GM19240 (cell line): Measurements from ENCODE around the gene PARD3B.

ENCODE experiments used
- DNase-seq: peaks from one replicate; pipeline ENCODE4 v3.0.0; 2011; ENCODE audit warnings: low spot score; ENCODE audit not compliant: insufficient read length

The PARD3B gene

GRCh38 chr2:205495819-205496218 is 950.5 kb downstream of the PARD3B start:
- DNase-seq = no peak

- no peak for DNase-seq
These were observed 951.1 kb downstream of the PARD3B start for GRCh38 chr2:205496370-205496769.

- DNase-seq = no peak
These were observed 951.5 kb downstream of the PARD3B start for GRCh38 chr2:205496772-205497171.

- no peak for DNase-seq
These were observed 953.7 kb downstream of the PARD3B start for GRCh38 chr2:205499006-205499405.

- no peak for DNase-seq
These were observed 954.8 kb downstream of the PARD3B start for GRCh38 chr2:205500065-205500464.

GRCh38 chr2:205500951-205501350 is 955.7 kb downstream of the PARD3B start:
- DNase-seq = no peak

GRCh38 chr2:205501826-205502225 is 956.6 kb downstream of the PARD3B start:
- DNase-seq = no peak

GRCh38 chr2:205505371-205505770 is 960.1 kb downstream of the PARD3B start:
- no peak for DNase-seq

- no peak for DNase-seq
These were observed 964.4 kb downstream of the PARD3B start for GRCh38 chr2:205509655-205510054.

GRCh38 chr2:205510345-205510744 is 965.1 kb downstream of the PARD3B start:
- no peak for DNase-seq

- no peak for DNase-seq
These were observed 965.9 kb downstream of the PARD3B start for GRCh38 chr2:205511221-205511620.

- DNase-seq = no peak
These were observed 966.4 kb downstream of the PARD3B start for GRCh38 chr2:205511641-205512040.

GRCh38 chr2:205520311-205520710 is 975.0 kb downstream of the PARD3B start:
- no peak for DNase-seq

GRCh38 chr2:205524656-205525055 is 979.4 kb downstream of the PARD3B start:
- no peak for DNase-seq

- DNase-seq = no peak
These were observed 982.5 kb downstream of the PARD3B start for GRCh38 chr2:205527801-205528200.

GRCh38 chr2:205531072-205531471 is 985.8 kb downstream of the PARD3B start:
- DNase-seq = no peak

- DNase-seq = no peak
These were observed 986.3 kb downstream of the PARD3B start for GRCh38 chr2:205531489-205532148.

GRCh38 chr2:205535001-205535400 is 989.7 kb downstream of the PARD3B start:
- DNase-seq = no peak

- no peak for DNase-seq
These were observed 994.3 kb downstream of the PARD3B start for GRCh38 chr2:205539603-205540002.

GRCh38 chr2:205540036-205540435 is 994.8 kb downstream of the PARD3B start:
- no peak for DNase-seq

- no peak for DNase-seq
These were observed 998.1 kb downstream of the PARD3B start for GRCh38 chr2:205543262-205543843.

- no peak for DNase-seq
These were observed 998.8 kb downstream of the PARD3B start for GRCh38 chr2:205543937-205544702.
